K562 (cell line): ENCODE measurements around the gene AP3B2.

Source experiments
- CBX3 ChIP-seq, 2 experiments: IDR thresholded peaks; 1 replicate in 1 of 2; 2 replicates in 1 of 2; pipeline ENCODE4 v1.6.1; 2012; ENCODE audit warnings: inconsistent platforms in 2 of 2, low read length in 2 of 2, borderline replicate concordance in 1 of 2, control low read depth in 1 of 2
- CREB3 ChIP-seq: fragments of 450-650 bp; conservative IDR thresholded peaks from 2 replicates; pipeline ENCODE4 v1.6.1; 2016; ENCODE audit warnings: missing genetic modification characterization, low read depth, mild to moderate bottlenecking, missing compliant biosample characterization, moderate library complexity
- CTCF ChIP-seq, 3 experiments: IDR thresholded peaks in 2 of 3; conservative IDR thresholded peaks in 1 of 3; 2 replicates each; pipeline ENCODE4 v1.5.1; 2011 to 2012; ENCODE audit warnings: low read length in 3 of 3, mild to moderate bottlenecking in 3 of 3, control low read depth in 2 of 3, improper control_type of control experiment in 1 of 3, inconsistent platforms in 1 of 3, low read depth in 1 of 3, mixed read lengths in 1 of 3, moderate library complexity in 1 of 3; ENCODE audit not compliant: insufficient read depth in 2 of 3
- E2F6 ChIP-seq, 2 experiments: IDR thresholded peaks; 2 replicates each; pipeline ENCODE4 v1.6.1; 2011; ENCODE audit warnings: borderline replicate concordance in 1 of 2, control low read depth in 1 of 2, low read depth in 1 of 2, low read length in 1 of 2, mild to moderate bottlenecking in 1 of 2, mixed read lengths in 1 of 2, moderate library complexity in 1 of 2; ENCODE audit not compliant: insufficient read depth in 1 of 2, insufficient read length in 1 of 2, poor library complexity in 1 of 2, severe bottlenecking in 1 of 2; ENCODE audit errors: extremely low read depth in 1 of 2
- EP300 ChIP-seq: IDR thresholded peaks from 2 replicates; pipeline ENCODE4 v1.6.1; 2012; ENCODE audit warnings: low read length, improper control_type of control experiment
- ETV6 ChIP-seq, 3 experiments: fragments of 150-350 bp in 1 of 3; sonication (generic) in 1 of 3; formaldehyde crosslinking in 1 of 3; IDR thresholded peaks; 2 replicates each; pipeline versions ENCODE4 v1.6.1 to v1.8.0; 2014 to 2022; ENCODE audit warnings: borderline replicate concordance in 2 of 3, low read depth in 2 of 3, antibody characterized with exemption in 1 of 3, low read length in 1 of 3, mild to moderate bottlenecking in 1 of 3, missing genetic modification reagents in 1 of 3
- FOXA3 ChIP-seq, 2 experiments: fragments of 450-650 bp in 1 of 2; sonication (generic) in 1 of 2; formaldehyde crosslinking; IDR thresholded peaks in 1 of 2; conservative IDR thresholded peaks in 1 of 2; 2 replicates each; pipeline versions ENCODE4 v1.4.0 to v1.8.0; 2020 to 2022; ENCODE audit warnings: mild to moderate bottlenecking in 2 of 2, missing genetic modification reagents in 1 of 2
- KAT8 ChIP-seq: fragments of 450-650 bp; IDR thresholded peaks from 2 replicates; pipeline ENCODE4 v1.6.1; 2016; ENCODE audit warnings: low read depth, mild to moderate bottlenecking
- POLR2A ChIP-seq: fragments of 450-650 bp; conservative IDR thresholded peaks from 2 replicates; pipeline ENCODE4 v1.6.1; 2016
- RBBP5 ChIP-seq: fragments of 200-600 bp; sonication (generic); IDR thresholded peaks from 2 replicates; pipeline ENCODE4 v1.6.1; 2012; ENCODE audit warnings: borderline replicate concordance, mild to moderate bottlenecking, low read length, control low read depth, inconsistent platforms; ENCODE audit not compliant: insufficient read depth, poor library complexity, severe bottlenecking
- SP1 ChIP-seq: sonication (generic); formaldehyde crosslinking; IDR thresholded peaks from 2 replicates; pipeline ENCODE4 v1.8.1; 2022; ENCODE audit warnings: mild to moderate bottlenecking, missing genetic modification reagents
- TRIM28 ChIP-seq: fragments of 450-650 bp; IDR thresholded peaks from 2 replicates; pipeline ENCODE4 v1.6.1; 2017
- TF ChIP-seq, protein P1 (sequence below): sonication (generic); formaldehyde crosslinking; IDR thresholded peaks from 2 replicates; pipeline ENCODE4 v1.8.1; 2022; ENCODE audit warnings: missing genetic modification reagents

GRCh38 chr15:82662641-82663040 is 47.0 kb downstream of the AP3B2 start:
- TF ChIP-seq RBBP5 (no peak), CBX3 (IDR thresholded peaks at IDR 0.05; ENCODE audit: borderline replicate concordance in 1 of 2, low read length in 2 of 2) (no peak), FOXA3 (CRISPR knock-in tag; conservative IDR thresholded peaks at IDR 0.05 in 1 of 2, IDR thresholded peaks at IDR 0.05 in 1 of 2) (no peak), TRIM28 (no peak), ETV6 (IDR thresholded peaks at IDR 0.05; ENCODE audit: borderline replicate concordance in 1 of 2, low read depth in 2 of 2, low read length in 1 of 2) (no peak), ETV6 (CRISPR knock-in tag; IDR thresholded peaks at IDR 0.05; ENCODE audit: borderline replicate concordance) (no peak), CREB3 (no peak), SP1 (no peak), EP300 (no peak), POLR2A (no peak), CTCF (IDR thresholded peaks at IDR 0.05 in 2 of 3, conservative IDR thresholded peaks at IDR 0.05 in 1 of 3; ENCODE audit: insufficient read depth in 2 of 3, low read depth in 1 of 3, low read length in 3 of 3) (no peak), KAT8 (no peak), E2F6 (IDR thresholded peaks at IDR 0.05; ENCODE audit: borderline replicate concordance in 1 of 2, extremely low read depth in 1 of 2, insufficient read depth in 1 of 2, insufficient read length in 1 of 2, low read depth in 1 of 2, low read length in 1 of 2, poor library complexity in 1 of 2, severe bottlenecking in 1 of 2) (no peak)
- TF ChIP-seq, protein P1, sequence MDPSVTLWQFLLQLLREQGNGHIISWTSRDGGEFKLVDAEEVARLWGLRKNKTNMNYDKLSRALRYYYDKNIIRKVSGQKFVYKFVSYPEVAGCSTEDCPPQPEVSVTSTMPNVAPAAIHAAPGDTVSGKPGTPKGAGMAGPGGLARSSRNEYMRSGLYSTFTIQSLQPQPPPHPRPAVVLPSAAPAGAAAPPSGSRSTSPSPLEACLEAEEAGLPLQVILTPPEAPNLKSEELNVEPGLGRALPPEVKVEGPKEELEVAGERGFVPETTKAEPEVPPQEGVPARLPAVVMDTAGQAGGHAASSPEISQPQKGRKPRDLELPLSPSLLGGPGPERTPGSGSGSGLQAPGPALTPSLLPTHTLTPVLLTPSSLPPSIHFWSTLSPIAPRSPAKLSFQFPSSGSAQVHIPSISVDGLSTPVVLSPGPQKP (CRISPR knock-in tag): no peak
